Osteoblast (primary cell): ENCODE measurements around the gene NUTM2G. TPM values are rescaled to one million over a fixed set of nuclear protein-coding genes. Genes with fewer than 3 reads are reported as not detected.
"Not testable (repeated sequence)": the region's sequence is repeated elsewhere in the genome, so short reads cannot be mapped to it uniquely, and the experiment has no call there.

ENCODE experiments used
- DNase-seq: peaks from one replicate; pipeline ENCODE4 v3.0.0; 2011; ENCODE audit warnings: low spot score, mixed read lengths; ENCODE audit not compliant: insufficient read length; ENCODE audit errors: missing footprints
- H2AFZ ChIP-seq: 2 replicates; pipeline ENCODE4 v1.6.0; 2011; ENCODE audit warnings: mild to moderate bottlenecking, low read length
- H3K27ac ChIP-seq: 2 replicates; pipeline ENCODE4 v1.5.1; 2011; ENCODE audit warnings: mild to moderate bottlenecking, low read depth, low read length, moderate library complexity
- H3K27me3 ChIP-seq: 2 replicates; pipeline ENCODE4 v1.6.0; 2012; ENCODE audit warnings: mild to moderate bottlenecking, control low read depth, inconsistent platforms, low read length, moderate library complexity; ENCODE audit not compliant: insufficient read depth
- H3K36me3 ChIP-seq: 2 replicates; pipeline ENCODE4 v1.5.1; 2011; ENCODE audit warnings: mild to moderate bottlenecking, low read length, control low read depth, moderate library complexity; ENCODE audit not compliant: insufficient read depth
- H3K4me1 ChIP-seq: 2 replicates; pipeline ENCODE4 v1.5.1; 2011; ENCODE audit warnings: mild to moderate bottlenecking, low read length, control low read depth, moderate library complexity; ENCODE audit not compliant: insufficient read depth
- H3K4me2 ChIP-seq: 2 replicates; pipeline ENCODE4 v1.6.0; 2011; ENCODE audit warnings: mild to moderate bottlenecking, low read length; ENCODE audit not compliant: insufficient read depth
- H3K4me3 ChIP-seq: fragments of 200-600 bp; sonication (generic); 3 replicates; pipeline ENCODE4 v1.5.1; 2012; ENCODE audit warnings: mild to moderate bottlenecking, low read length, inconsistent platforms; ENCODE audit not compliant: insufficient read depth
- H3K79me2 ChIP-seq: 2 replicates; pipeline ENCODE4 v1.6.0; 2012; ENCODE audit warnings: mild to moderate bottlenecking, low read length, control low read depth, inconsistent platforms; ENCODE audit not compliant: insufficient read depth
- H3K9me3 ChIP-seq: 2 replicates; pipeline ENCODE4 v1.5.1; 2011; ENCODE audit warnings: low read depth, low read length, control low read depth
- H4K20me1 ChIP-seq: 2 replicates; pipeline ENCODE4 v1.6.0; 2012; ENCODE audit warnings: mild to moderate bottlenecking, low read length, control low read depth; ENCODE audit not compliant: insufficient read depth
- total RNA-seq: library from RNA; depleted of rRNA; stranded (reverse); fragments of >200 nt; gene quantifications from 2 replicates; pipeline ENCODE4 v1.2.3, GENCODE V29; 2012
- TF ChIP-seq, protein P1 (sequence below): IDR thresholded peaks from 2 replicates; pipeline ENCODE4 v1.5.1; 2011; ENCODE audit warnings: mild to moderate bottlenecking, low read depth, low read length, moderate library complexity; ENCODE audit errors: extremely low read depth

Gene NUTM2G, protein sequence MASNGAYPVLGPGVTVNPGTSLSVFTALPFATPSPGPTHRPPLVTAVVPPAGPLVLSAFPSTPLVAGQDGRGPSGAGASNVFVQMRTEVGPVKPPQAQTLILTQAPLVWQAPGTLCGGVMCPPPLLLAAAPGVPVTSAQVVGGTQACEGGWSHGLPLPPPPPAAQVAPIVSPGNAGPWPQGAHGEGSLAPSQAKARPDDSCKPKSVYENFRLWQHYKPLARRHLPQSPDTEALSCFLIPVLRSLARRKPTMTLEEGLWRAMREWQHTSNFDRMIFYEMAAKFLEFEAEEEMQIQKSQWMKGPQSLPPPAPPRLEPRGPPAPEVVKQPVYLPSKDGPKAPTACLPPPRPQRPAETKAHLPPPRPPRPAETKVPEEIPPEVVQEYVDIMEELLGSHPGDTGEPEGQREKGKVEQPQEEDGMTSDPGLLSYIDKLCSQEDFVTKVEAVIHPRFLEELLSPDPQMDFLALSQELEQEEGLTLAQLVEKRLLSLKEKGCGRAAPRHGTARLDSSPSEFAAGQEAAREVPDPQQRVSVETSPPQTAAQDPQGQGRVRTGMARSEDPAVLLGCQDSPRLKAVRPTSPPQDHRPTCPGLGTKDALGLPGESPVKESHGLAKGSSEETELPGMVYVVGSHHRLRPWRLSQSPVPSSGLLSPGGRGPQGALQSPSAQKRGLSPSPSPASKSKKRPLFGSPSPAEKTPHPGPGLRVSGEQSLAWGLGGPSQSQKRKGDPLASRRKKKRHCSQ
- not detected in 2 replicates for total RNA-seq

DNA sequence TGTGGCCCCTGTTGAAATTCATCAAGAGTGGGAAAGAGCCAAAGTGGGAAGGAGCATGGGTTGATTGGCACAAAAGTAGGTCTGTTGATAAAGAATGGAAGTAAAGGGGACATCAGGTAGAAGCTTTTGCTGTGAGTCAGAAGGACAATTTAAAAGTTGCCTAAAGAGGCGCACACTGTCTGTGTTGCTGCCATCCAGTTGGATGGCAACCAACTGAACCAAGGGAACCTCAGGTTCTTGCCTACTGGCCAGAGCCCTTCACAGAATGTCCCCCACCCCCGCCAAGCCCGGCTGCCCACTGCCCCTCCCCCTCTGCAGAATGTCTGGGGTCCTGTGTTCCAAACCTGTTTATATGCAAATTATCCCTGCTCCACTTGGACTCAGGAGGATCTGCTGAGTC is at the start of gene NUTM2G:
TSS of gene NUTM2G (plus strand) at position 301 of the 400 bp plus-strand sequence. CDS start 182 bp downstream, outside the sequence.
- H3K27me3 ChIP-seq, H3K79me2 ChIP-seq, DNase-seq, H3K4me2 ChIP-seq, H2AFZ ChIP-seq, H3K9me3 ChIP-seq, H3K4me3 ChIP-seq, H3K27ac ChIP-seq, H3K36me3 ChIP-seq, H3K4me1 ChIP-seq, H4K20me1 ChIP-seq: not testable (repeated sequence)

DNA sequence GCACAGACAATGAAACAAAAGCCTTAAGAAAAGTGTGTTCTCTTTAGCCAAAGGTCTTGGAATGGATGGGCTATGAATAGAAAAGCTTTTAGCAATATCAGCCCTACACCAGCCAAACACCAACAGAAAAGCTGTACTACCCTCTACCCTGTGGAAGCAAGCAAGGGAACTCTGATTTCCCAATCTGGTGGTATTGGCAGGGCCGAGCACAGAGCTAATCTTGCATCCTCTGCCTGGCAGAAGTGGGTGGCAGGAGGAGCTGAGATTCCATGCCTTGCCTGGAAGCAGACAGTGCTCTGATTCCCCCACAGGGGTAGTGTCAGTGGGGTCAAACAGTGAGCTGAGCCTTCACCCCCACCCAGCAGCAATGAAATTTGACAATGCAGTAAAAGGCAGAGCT is 44.7 kb upstream of the NUTM2G start:
- Histone ChIP-seq H3K4me2 (peak overlapping the region; percentile 25), H3K27ac (no peak overlapping the region), H3K4me1 (peaks cover 11% of the 10 kb centered on the region), H3K4me3 (no peak overlapping the region), H3K36me3 (no peaks in the 10 kb centered on the region), H3K27me3 (peaks cover 6% of the 10 kb centered on the region), H4K20me1 (no peaks in the 10 kb centered on the region), H2AFZ (no peak overlapping the region), H3K79me2 (no peaks in the 10 kb centered on the region), H3K9me3 (no peaks in the 10 kb centered on the region)
- TF ChIP-seq, protein P1, sequence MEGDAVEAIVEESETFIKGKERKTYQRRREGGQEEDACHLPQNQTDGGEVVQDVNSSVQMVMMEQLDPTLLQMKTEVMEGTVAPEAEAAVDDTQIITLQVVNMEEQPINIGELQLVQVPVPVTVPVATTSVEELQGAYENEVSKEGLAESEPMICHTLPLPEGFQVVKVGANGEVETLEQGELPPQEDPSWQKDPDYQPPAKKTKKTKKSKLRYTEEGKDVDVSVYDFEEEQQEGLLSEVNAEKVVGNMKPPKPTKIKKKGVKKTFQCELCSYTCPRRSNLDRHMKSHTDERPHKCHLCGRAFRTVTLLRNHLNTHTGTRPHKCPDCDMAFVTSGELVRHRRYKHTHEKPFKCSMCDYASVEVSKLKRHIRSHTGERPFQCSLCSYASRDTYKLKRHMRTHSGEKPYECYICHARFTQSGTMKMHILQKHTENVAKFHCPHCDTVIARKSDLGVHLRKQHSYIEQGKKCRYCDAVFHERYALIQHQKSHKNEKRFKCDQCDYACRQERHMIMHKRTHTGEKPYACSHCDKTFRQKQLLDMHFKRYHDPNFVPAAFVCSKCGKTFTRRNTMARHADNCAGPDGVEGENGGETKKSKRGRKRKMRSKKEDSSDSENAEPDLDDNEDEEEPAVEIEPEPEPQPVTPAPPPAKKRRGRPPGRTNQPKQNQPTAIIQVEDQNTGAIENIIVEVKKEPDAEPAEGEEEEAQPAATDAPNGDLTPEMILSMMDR, result no peak
- DNase-seq, result no peak

DNA sequence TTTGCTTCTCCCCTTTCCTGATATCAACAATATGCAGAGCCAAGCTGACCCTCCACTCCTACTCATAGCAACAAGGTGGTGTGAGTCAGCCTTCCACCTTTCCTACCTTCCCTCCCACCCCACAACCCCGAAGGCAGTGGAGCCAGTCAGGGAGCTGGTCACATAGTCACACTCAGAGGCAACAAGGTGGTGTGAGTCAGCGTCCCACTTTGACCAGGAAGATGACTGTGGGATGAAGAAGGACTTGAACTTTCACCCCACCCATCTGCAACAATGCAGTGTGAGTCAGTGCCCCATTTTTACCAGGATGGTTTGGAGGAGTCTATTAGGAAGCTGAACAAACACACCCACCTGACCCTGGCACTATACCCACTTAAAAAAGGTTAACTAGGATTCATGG is 44.2 kb upstream of the NUTM2G start:
- no peak overlapping the region for H3K4me3 ChIP-seq
- TF ChIP-seq, protein P1, result no peak
- H3K27me3 ChIP-seq, result peaks cover 6% of the 10 kb centered on the region
- H3K27ac ChIP-seq, result no peak overlapping the region
- H3K9me3 ChIP-seq, result no peaks in the 10 kb centered on the region
- peak overlapping the region; percentile 25 for H3K4me2 ChIP-seq
- no peak overlapping the region for H2AFZ ChIP-seq
- H3K79me2 ChIP-seq, result no peaks in the 10 kb centered on the region
- no peaks in the 10 kb centered on the region for H3K36me3 ChIP-seq
- no peaks in the 10 kb centered on the region for H4K20me1 ChIP-seq
- H3K4me1 ChIP-seq, result peaks cover 11% of the 10 kb centered on the region
- DNase-seq, result peak; percentile 73

DNA sequence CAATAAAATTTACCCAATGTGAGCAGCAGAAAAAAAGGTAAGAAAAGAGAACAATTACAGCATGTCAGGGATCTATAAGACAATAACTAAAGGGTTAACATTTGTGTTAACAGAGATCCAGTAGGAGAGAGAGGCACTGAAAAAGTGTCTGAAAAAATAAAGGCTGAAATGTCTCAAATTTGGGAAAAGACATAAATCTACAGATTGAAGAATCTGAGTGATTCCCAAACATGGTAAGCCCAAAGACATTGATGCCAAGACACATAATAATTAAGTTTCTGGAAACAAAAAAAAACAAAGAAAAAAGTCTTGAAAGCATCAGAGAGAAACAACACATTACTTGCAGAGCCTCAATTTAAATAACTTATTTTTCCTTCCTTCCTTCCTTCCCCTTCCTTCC is 43.2 kb upstream of the NUTM2G start:
- Histone ChIP-seq H3K79me2 (no peaks in the 10 kb centered on the region), H3K4me3 (no peak overlapping the region), H3K4me2 (no peak overlapping the region), H4K20me1 (no peaks in the 10 kb centered on the region), H3K36me3 (no peaks in the 10 kb centered on the region), H3K27me3 (peaks cover 6% of the 10 kb centered on the region), H3K9me3 (no peaks in the 10 kb centered on the region), H3K27ac (no peak overlapping the region), H2AFZ (no peak overlapping the region), H3K4me1 (peaks cover 11% of the 10 kb centered on the region)
- TF ChIP-seq, protein P1, result no peak
- no peak for DNase-seq
